Measurements from ENCODE around the gene MCF2. TPM values are rescaled to one million over a fixed set of nuclear protein-coding genes. Genes with fewer than 3 reads are reported as not detected.

MCF2 gene
- total RNA-seq, 3 donors from 2014 or later (not counting 1 experiment from before 2014, with no cell fraction given) = 2.7 to 4.0 (median 3.1) TPM

- 60% methylated on average over 1 of the region's 1 CpG for WGBS (ENCODE audit: insufficient coverage)
- H3K4me3 Mint-ChIP-seq = no peak overlapping the region
- ATAC-seq (no peak), DNase-seq (no peak)
- H3K27ac Mint-ChIP-seq = no peak overlapping the region
- no peaks in the 10 kb centered on the region for H3K9me3 Mint-ChIP-seq
- H3K36me3 ChIP-seq (ENCODE audit: control insufficient read depth, insufficient read depth, low read length) = no peaks in the 10 kb centered on the region
- no peak overlapping the region for H3K4me3 ChIP-seq (ENCODE audit: low read length)
- intact Hi-C loops (cut with micrococcal nuclease) = no loop called here
- no peak for TF ChIP-seq CTCF (IDR thresholded peaks at IDR 0.05)
- no peaks in the 10 kb centered on the region for H3K27me3 ChIP-seq (ENCODE audit: control insufficient read depth, insufficient read depth, low read length)
- H3K36me3 Mint-ChIP-seq = no peaks in the 10 kb centered on the region
- no peak overlapping the region for H3K27ac ChIP-seq (ENCODE audit: low read length)
- H3K27me3 Mint-ChIP-seq (ENCODE audit: low read depth in 2 of 2) = no peaks in the 10 kb centered on the region
- no peaks in the 10 kb centered on the region for H3K9me3 ChIP-seq (ENCODE audit: control insufficient read depth, insufficient read depth, low read length)
- no peaks in the 10 kb centered on the region for H3K4me1 ChIP-seq (ENCODE audit: control insufficient read depth, insufficient read depth, low read length)
- H3K4me1 Mint-ChIP-seq = no peaks in the 10 kb centered on the region
These were observed 17.8 kb upstream of the MCF2 start for GRCh38 chrX:139725720-139726119.

- Histone ChIP-seq H3K36me3 (ENCODE audit: control insufficient read depth, insufficient read depth, low read length) (no peaks in the 10 kb centered on the region), H3K4me3 (ENCODE audit: low read length) (no peak overlapping the region), H3K4me1 (ENCODE audit: control insufficient read depth, insufficient read depth, low read length) (no peaks in the 10 kb centered on the region), H3K9me3 (ENCODE audit: control insufficient read depth, insufficient read depth, low read length) (no peaks in the 10 kb centered on the region), H3K27ac (ENCODE audit: low read length) (no peak overlapping the region), H3K27me3 (ENCODE audit: control insufficient read depth, insufficient read depth, low read length) (no peaks in the 10 kb centered on the region)
- H3K4me1 Mint-ChIP-seq = no peaks in the 10 kb centered on the region
- WGBS (ENCODE audit: insufficient coverage) = 100% methylated on average over 2 of the region's 2 CpGs
- no peak for DNase-seq
- H3K27me3 Mint-ChIP-seq (ENCODE audit: low read depth in 2 of 2) = no peaks in the 10 kb centered on the region
- no peaks in the 10 kb centered on the region for H3K9me3 Mint-ChIP-seq
- H3K36me3 Mint-ChIP-seq = no peaks in the 10 kb centered on the region
- ATAC-seq = no peak
- intact Hi-C loops (cut with micrococcal nuclease) = no loop called here
- H3K4me3 Mint-ChIP-seq = no peak overlapping the region
- no peak overlapping the region for H3K27ac Mint-ChIP-seq
- TF ChIP-seq CTCF (IDR thresholded peaks at IDR 0.05) = no peak
These were observed 16.7 kb upstream of the MCF2 start for GRCh38 chrX:139724626-139725025.

GRCh38 chrX:139720979-139721378, 13.0 kb upstream of the MCF2 start:
- Mint-ChIP-seq H3K4me3 (no peak overlapping the region), H3K36me3 (no peaks in the 10 kb centered on the region), H3K9me3 (no peaks in the 10 kb centered on the region), H3K27ac (no peak overlapping the region), H3K4me1 (no peaks in the 10 kb centered on the region), H3K27me3 (ENCODE audit: low read depth in 2 of 2) (no peaks in the 10 kb centered on the region)
- no peak for ATAC-seq
- no peaks in the 10 kb centered on the region for H3K36me3 ChIP-seq (ENCODE audit: control insufficient read depth, insufficient read depth, low read length)
- no peaks in the 10 kb centered on the region for H3K4me1 ChIP-seq (ENCODE audit: control insufficient read depth, insufficient read depth, low read length)
- no peak overlapping the region for H3K27ac ChIP-seq (ENCODE audit: low read length)
- WGBS (ENCODE audit: insufficient coverage) = 92% methylated on average over 3 of the region's 6 CpGs
- intact Hi-C loops (cut with micrococcal nuclease) = no loop called here
- TF ChIP-seq CTCF (IDR thresholded peaks at IDR 0.05) = no peak
- DNase-seq = no peak
- H3K4me3 ChIP-seq (ENCODE audit: low read length) = no peak overlapping the region
- H3K9me3 ChIP-seq (ENCODE audit: control insufficient read depth, insufficient read depth, low read length) = no peaks in the 10 kb centered on the region
- no peaks in the 10 kb centered on the region for H3K27me3 ChIP-seq (ENCODE audit: control insufficient read depth, insufficient read depth, low read length)

GRCh38 chrX:139720136-139720535, 12.2 kb upstream of the MCF2 start:
- 98% methylated on average over 5 of the region's 5 CpGs for WGBS (ENCODE audit: insufficient coverage)
- Histone ChIP-seq H3K27me3 (ENCODE audit: control insufficient read depth, insufficient read depth, low read length) (no peaks in the 10 kb centered on the region), H3K9me3 (ENCODE audit: control insufficient read depth, insufficient read depth, low read length) (no peaks in the 10 kb centered on the region), H3K4me1 (ENCODE audit: control insufficient read depth, insufficient read depth, low read length) (no peaks in the 10 kb centered on the region), H3K27ac (ENCODE audit: low read length) (no peak overlapping the region), H3K4me3 (ENCODE audit: low read length) (no peak overlapping the region), H3K36me3 (ENCODE audit: control insufficient read depth, insufficient read depth, low read length) (no peaks in the 10 kb centered on the region)
- no peaks in the 10 kb centered on the region for H3K9me3 Mint-ChIP-seq
- intact Hi-C loops (cut with micrococcal nuclease) = no loop called here
- no peaks in the 10 kb centered on the region for H3K36me3 Mint-ChIP-seq
- no peak for DNase-seq
- H3K27ac Mint-ChIP-seq = no peak overlapping the region
- no peaks in the 10 kb centered on the region for H3K27me3 Mint-ChIP-seq (ENCODE audit: low read depth in 2 of 2)
- no peak for TF ChIP-seq CTCF (IDR thresholded peaks at IDR 0.05)
- no peaks in the 10 kb centered on the region for H3K4me1 Mint-ChIP-seq
- no peak for ATAC-seq
- H3K4me3 Mint-ChIP-seq = no peak overlapping the region

Measured in natural killer cell (primary cell).